ENCODE data around the gene SHQ1.
"Not testable (repeated sequence)": the region's sequence is repeated elsewhere in the genome, so short reads cannot be mapped to it uniquely, and the experiment has no call there.

The SHQ1 gene

GRCh38 chr3:72797773-72798543 lies 50.3 kb downstream of the SHQ1 start:
- no peak for DNase-seq

GRCh38 chr3:72794079-72794478 lies 54.2 kb downstream of the SHQ1 start:
- DNase-seq: no peak

GRCh38 chr3:72791161-72791560 lies 57.1 kb downstream of the SHQ1 start:
- no peak for DNase-seq

GRCh38 chr3:72789786-72790185 lies 58.5 kb downstream of the SHQ1 start:
- DNase-seq: no peak

GRCh38 chr3:72788232-72788631 lies 60.0 kb downstream of the SHQ1 start:
- not testable (repeated sequence) for DNase-seq

GRCh38 chr3:72786668-72787067 lies 61.6 kb downstream of the SHQ1 start:
- DNase-seq: no peak

- DNase-seq: no peak
Observed at GRCh38 chr3:72784226-72784625, 64.0 kb downstream of the SHQ1 start.

- no peak for DNase-seq
Observed at GRCh38 chr3:72782521-72782920, 65.7 kb downstream of the SHQ1 start.

GRCh38 chr3:72769758-72770540 lies 78.3 kb downstream of the SHQ1 start:
- DNase-seq: no peak

GRCh38 chr3:72768936-72769335 lies 79.3 kb downstream of the SHQ1 start:
- no peak for DNase-seq

GRCh38 chr3:72768481-72768880 lies 79.8 kb downstream of the SHQ1 start:
- DNase-seq: no peak

- no peak for DNase-seq
Observed at GRCh38 chr3:72768006-72768441, 80.2 kb downstream of the SHQ1 start.

- no peak for DNase-seq
Observed at GRCh38 chr3:72766866-72767265, 81.4 kb downstream of the SHQ1 start.

- DNase-seq: no peak
Observed at GRCh38 chr3:72763751-72764440, 84.3 kb downstream of the SHQ1 start.

GRCh38 chr3:72761410-72761809 lies 86.8 kb downstream of the SHQ1 start:
- no peak for DNase-seq

- DNase-seq: no peak
Observed at GRCh38 chr3:72760225-72760624, 88.0 kb downstream of the SHQ1 start.

GRCh38 chr3:72756900-72757299 lies 91.3 kb downstream of the SHQ1 start:
- peak; percentile 72 for DNase-seq

GRCh38 chr3:72754582-72754981 lies 93.7 kb downstream of the SHQ1 start:
- no peak for DNase-seq

GRCh38 chr3:72753495-72753894 lies 94.8 kb downstream of the SHQ1 start:
- no peak for DNase-seq

- no peak for DNase-seq
Observed at GRCh38 chr3:72750405-72750965, 97.8 kb downstream of the SHQ1 start.

- no peak for DNase-seq
Observed at GRCh38 chr3:72748659-72749058, 99.6 kb downstream of the SHQ1 start.

- no peak for DNase-seq
Observed at GRCh38 chr3:72746430-72747411, 101.5 kb downstream of the SHQ1 start.

All from central memory CD4-positive, alpha-beta T cell (primary cell).